Spleen (tissue), 11 donors: ENCODE results near the gene DHRS7. TPM values are rescaled to one million over a fixed set of nuclear protein-coding genes. Genes with fewer than 3 reads are reported as not detected.

Experiments used
- DNase-seq: peaks from one replicate; pipeline ENCODE4 v3.0.0-alpha.2; 2020
- H3K27ac ChIP-seq, 8 donors: fragments of 200-600 bp; sonication (generic) in 7 of 8; 1 replicate in 4 of 8; 2 replicates in 4 of 8; pipeline versions ENCODE4 v1.5.0 to v1.8.0; 2016 to 2021; ENCODE audit warnings: inconsistent platforms in 4 of 8, mild to moderate bottlenecking in 4 of 8, moderate library complexity in 1 of 8
- H3K27me3 ChIP-seq, 7 donors: fragments of 200-600 bp; sonication (generic) in 6 of 7; replicated peaks in 1 of 7; 1 replicate in 4 of 7; 2 replicates in 3 of 7; pipeline versions ENCODE4 v1.5.0 to v1.8.0; 2016 to 2021; ENCODE audit warnings: inconsistent platforms in 3 of 7, mild to moderate bottlenecking in 1 of 7
- H3K36me3 ChIP-seq, 6 donors: fragments of 200-600 bp; sonication (generic) in 5 of 6; 1 replicate in 4 of 6; 2 replicates in 2 of 6; pipeline versions ENCODE4 v1.5.0 to v1.8.0; 2016 to 2021; ENCODE audit warnings: inconsistent platforms in 2 of 6
- H3K4me1 ChIP-seq, 6 donors: fragments of 200-600 bp; sonication (generic) in 5 of 6; 1 replicate in 3 of 6; 2 replicates in 3 of 6; pipeline versions ENCODE4 v1.5.0 to v1.8.0; 2016 to 2021; ENCODE audit warnings: inconsistent platforms in 3 of 6
- H3K4me3 ChIP-seq, 8 donors: fragments of 200-600 bp; sonication (generic) in 7 of 8; 1 replicate in 4 of 8; 2 replicates in 4 of 8; pipeline versions ENCODE4 v1.5.0 to v1.8.0; 2016 to 2021; ENCODE audit warnings: inconsistent platforms in 4 of 8, mild to moderate bottlenecking in 4 of 8, moderate library complexity in 2 of 8
- H3K9me3 ChIP-seq, 8 donors: fragments of 200-600 bp; sonication (generic) in 7 of 8; 1 replicate in 4 of 8; 2 replicates in 4 of 8; pipeline versions ENCODE4 v1.5.0 to v1.8.0; 2016 to 2021; ENCODE audit warnings: inconsistent platforms in 4 of 8
- CTCF ChIP-seq, 11 experiments: fragments of 200-600 bp in 7 of 11; fragments of 450-650 bp in 4 of 11; sonication (generic) in 4 of 11; IDR thresholded peaks in 8 of 11; conservative IDR thresholded peaks in 3 of 11; 1 replicate in 7 of 11; 2 replicates in 4 of 11; pipeline versions ENCODE4 v1.4.0 to v1.8.0; 2016 to 2021; ENCODE audit warnings: antibody characterized with exemption in 11 of 11, inconsistent platforms in 4 of 11, mild to moderate bottlenecking in 1 of 11
- POLR2A ChIP-seq, 3 donors: fragments of 450-650 bp; IDR thresholded peaks; one replicate each; pipeline ENCODE4 v1.5.1; 2017; ENCODE audit warnings: antibody characterized with exemption in 3 of 3, mild to moderate bottlenecking in 1 of 3
- POLR2AphosphoS5 ChIP-seq, 3 donors: sonication (generic); formaldehyde crosslinking; IDR thresholded peaks; one replicate each; pipeline ENCODE4 v1.5.1; 2017; ENCODE audit warnings: antibody characterized with exemption in 3 of 3
- WGBS, 5 donors: extraction: QIAGEN DNeasy Blood & Tissue Kit in 3 of 5; methylation state at CpG; one replicate each; pipeline versions ENCODE4 v1.1.5 to v1.1.7; 2013 to 2018; 5-methylcytosine and 5-hydroxymethylcytosine counted together
- intact Hi-C: fragments of 100-400 bp; cut with DNase I; formaldehyde crosslinking; loops from one replicate; pipeline ENCODE4 v1.15.0; 2023; ENCODE audit warnings: low total_unique reads
- polyA plus RNA-seq, 3 donors: library from polyadenylated mRNA; stranded (reverse); fragments of 200-250 nt; gene quantifications; one replicate each; pipeline ENCODE4 v1.2.1, GENCODE V29; 2013
- total RNA-seq, 7 donors: library from RNA; depleted of rRNA in 3 of 7; stranded (reverse); fragments of >200 nt in 3 of 7; fragmentation: NEBNext Ultra II Directional in 4 of 7; extraction: Animal tissue kit (Norgen Biotek cat#: 25700) in 4 of 7; gene quantifications; one replicate each; pipeline versions ENCODE4 v1.1.0 to v1.2.1, GENCODE V29; 2016 to 2021
- donor health status: healthy with polysubstance abuse.
- donor health status: DM: no; HTN: no; CAD: no; lungs with moderate emphysema.
- donor health status: DM: no; HTN: no; CAD: no.
- donor health status: Bipolar disorder and iron deficiency.
- donor health status: healthy.
- donor health status: DM: no; HTN: no; CAD: no.
- donor health status: DM: yes; HTN: yes; CAD: no.

DHRS7 gene
- total and polyA plus RNA-seq, 10 donors = 30.0 to 93.1 (median 50.6) TPM

DNA sequence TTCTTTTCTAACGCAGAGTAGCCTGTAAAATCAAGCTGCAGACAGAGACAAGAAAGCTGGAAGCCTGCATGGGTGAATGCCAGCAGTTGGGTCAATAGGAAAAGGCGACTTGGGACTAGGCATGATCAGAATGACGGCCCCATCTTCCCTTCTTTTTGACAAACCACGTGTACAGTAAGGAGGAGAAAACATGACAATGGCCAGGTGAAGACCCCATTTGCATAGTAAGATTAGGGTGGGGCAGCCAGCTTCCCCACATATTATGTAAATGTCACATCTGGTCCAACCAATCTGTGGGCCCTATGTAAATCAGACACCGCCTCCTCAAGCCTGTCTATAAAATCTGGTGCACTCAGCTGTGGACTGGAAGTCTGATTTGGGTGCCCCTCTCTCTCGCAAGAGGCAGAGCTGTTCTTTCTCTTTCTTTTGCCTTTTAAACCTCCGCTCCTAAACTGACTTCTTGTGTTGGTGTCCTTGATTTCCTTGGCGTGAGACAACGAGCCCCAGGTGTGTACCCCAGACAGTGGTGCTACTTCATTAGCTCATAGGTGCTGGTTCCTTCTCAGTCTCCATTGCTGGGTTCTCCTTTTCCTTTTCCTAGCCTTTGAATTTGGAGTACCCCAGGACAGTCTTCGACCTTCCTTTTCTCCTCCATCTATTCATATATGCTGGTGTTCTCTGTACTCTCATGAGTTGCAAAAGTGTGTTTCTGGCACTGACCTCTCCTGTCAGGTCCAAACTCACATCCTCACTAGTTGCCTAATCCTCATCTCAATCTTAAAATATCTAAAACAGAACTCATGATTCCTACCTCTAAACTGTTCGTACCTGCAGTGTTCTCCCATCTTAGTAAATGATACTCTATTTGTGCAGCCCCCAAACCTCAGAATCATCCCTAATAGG lies 9.4 kb upstream of the DHRS7 start:
- no peaks in the 10 kb centered on the region for H3K4me1 ChIP-seq
- 82 to 91% (median 85%) methylated on average over 11 of the region's 11 CpGs for WGBS, 5 donors
- no peaks in the 10 kb centered on the region for H3K36me3 ChIP-seq
- no peaks in the 10 kb centered on the region for H3K27me3 ChIP-seq
- no peak overlapping the region for H3K4me3 ChIP-seq
- intact Hi-C loops = no loop called here
- TF ChIP-seq CTCF (IDR thresholded peaks at IDR 0.05 in 8 of 11, conservative IDR thresholded peaks at IDR 0.05 in 3 of 11) = no peak
- no peak overlapping the region for H3K27ac ChIP-seq
- peaks cover 0 to 14% (median 7%) of the 10 kb centered on the region in 8 donors for H3K9me3 ChIP-seq
- DNase-seq = no peak

DNA sequence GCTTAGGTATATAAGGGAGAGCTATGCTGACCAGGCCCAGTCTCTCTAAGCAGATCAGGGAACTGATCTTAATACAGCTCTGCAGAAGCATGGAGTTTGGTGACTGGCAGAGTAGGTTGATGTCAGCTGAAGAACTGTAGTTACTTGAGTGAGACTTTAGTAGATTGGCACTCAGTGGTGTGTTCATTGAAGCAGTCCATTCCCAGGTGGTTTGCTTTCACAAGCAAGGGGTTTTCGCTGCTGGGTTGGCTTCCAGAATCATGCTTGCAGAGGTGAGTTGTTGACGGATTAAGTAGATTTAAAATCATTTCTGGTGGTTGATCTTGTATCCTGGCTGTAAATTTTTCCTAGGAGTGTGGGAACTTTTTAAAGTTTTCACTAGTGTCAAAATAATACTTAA lies 6.5 kb upstream of the DHRS7 start:
- intact Hi-C loops = no loop called here
- H3K9me3 ChIP-seq = no peaks in the 10 kb centered on the region
- H3K4me1 ChIP-seq = no peaks in the 10 kb centered on the region
- H3K36me3 ChIP-seq = no peaks in the 10 kb centered on the region
- H3K4me3 ChIP-seq = no peak overlapping the region
- no peaks in the 10 kb centered on the region for H3K27me3 ChIP-seq
- 89 to 95% (median 91%) methylated on average over 2 of the region's 2 CpGs for WGBS, 5 donors
- no peak for DNase-seq
- TF ChIP-seq CTCF (IDR thresholded peaks at IDR 0.05 in 8 of 11, conservative IDR thresholded peaks at IDR 0.05 in 3 of 11) = no peak
- no peak for TF ChIP-seq POLR2A (IDR thresholded peaks at IDR 0.05)
- TF ChIP-seq POLR2AphosphoS5 (IDR thresholded peaks at IDR 0.05) = no peak
- H3K27ac ChIP-seq = no peak overlapping the region

- no peaks in the 10 kb centered on the region for H3K27me3 ChIP-seq
- no peak for DNase-seq
- no peak overlapping the region for H3K4me3 ChIP-seq
- intact Hi-C loops = no loop called here
- no peak for TF ChIP-seq POLR2A (IDR thresholded peaks at IDR 0.05)
- TF ChIP-seq CTCF (IDR thresholded peaks at IDR 0.05 in 8 of 11, conservative IDR thresholded peaks at IDR 0.05 in 3 of 11) = no peak
- TF ChIP-seq POLR2AphosphoS5 (IDR thresholded peaks at IDR 0.05) = no peak
- WGBS, 5 donors = 92 to 97% (median 94%) methylated on average over 4 of the region's 4 CpGs
- no peak overlapping the region for H3K27ac ChIP-seq
- no peaks in the 10 kb centered on the region for H3K36me3 ChIP-seq
- peaks cover 2 to 7% (median 5%) of the 10 kb centered on the region in 6 donors for H3K4me1 ChIP-seq
- no peaks in the 10 kb centered on the region for H3K9me3 ChIP-seq
Observed at GRCh38 chr14:60170948-60171347, 5.8 kb upstream of the DHRS7 start.

DNA sequence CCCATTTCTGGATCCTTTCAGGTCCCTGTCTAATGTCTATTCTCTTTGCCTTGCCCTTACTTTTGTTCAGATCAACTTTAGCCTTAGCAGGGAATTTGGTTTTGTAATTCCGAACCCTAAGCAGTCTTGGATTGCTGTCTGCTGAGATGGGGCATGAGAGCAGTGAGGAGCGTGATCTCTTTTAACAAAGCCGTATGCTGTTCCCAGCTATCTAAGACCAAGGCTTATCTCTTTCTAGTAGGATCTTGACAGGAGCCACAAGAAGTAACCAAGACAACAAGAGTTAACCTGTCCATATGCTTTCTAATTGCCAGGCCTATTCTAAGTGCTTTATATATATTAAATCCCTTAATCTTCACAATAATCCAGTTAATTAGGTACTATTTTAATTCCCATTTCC lies 4.5 kb upstream of the DHRS7 start:
- no peak overlapping the region for H3K4me3 ChIP-seq
- H3K4me1 ChIP-seq = peaks cover 7 to 15% (median 11%) of the 10 kb centered on the region in 6 donors
- no peak for TF ChIP-seq CTCF (IDR thresholded peaks at IDR 0.05 in 8 of 11, conservative IDR thresholded peaks at IDR 0.05 in 3 of 11)
- no peak for TF ChIP-seq POLR2A (IDR thresholded peaks at IDR 0.05)
- TF ChIP-seq POLR2AphosphoS5 (IDR thresholded peaks at IDR 0.05) = no peak
- no peak for DNase-seq
- WGBS, 5 donors = 90 to 100% (median 96%) methylated on average over 3 of the region's 3 CpGs
- no peaks in the 10 kb centered on the region for H3K9me3 ChIP-seq
- no peaks in the 10 kb centered on the region for H3K36me3 ChIP-seq
- intact Hi-C loops = no loop called here
- H3K27ac ChIP-seq = no peak overlapping the region
- H3K27me3 ChIP-seq = no peaks in the 10 kb centered on the region
